Left lobe of liver (tissue), 2 donors: ENCODE measurements around the gene PKDCC. TPM values are rescaled to one million over a fixed set of nuclear protein-coding genes. Genes with fewer than 3 reads are reported as not detected.

Experiments
- ATAC-seq: fragments of 200-7000 bp; cut with Tn5 transposase; one replicate; pipeline ENCODE4 v1.9.1; 2020; ENCODE audit warnings: mild to moderate bottlenecking, moderate library complexity
- DNase-seq: peaks from one replicate; pipeline ENCODE4 v3.0.0-alpha.2; 2020; ENCODE audit warnings: low spot score
- total RNA-seq: library from RNA; stranded (reverse); gene quantifications from one replicate; pipeline ENCODE4 v1.2.1, GENCODE V29; 2021
- donor health status: DM: no; HTN: no; CAD: no; lungs with moderate emphysema.
- donor health status: DM: no; HTN: yes; CAD: no.

Gene PKDCC, protein sequence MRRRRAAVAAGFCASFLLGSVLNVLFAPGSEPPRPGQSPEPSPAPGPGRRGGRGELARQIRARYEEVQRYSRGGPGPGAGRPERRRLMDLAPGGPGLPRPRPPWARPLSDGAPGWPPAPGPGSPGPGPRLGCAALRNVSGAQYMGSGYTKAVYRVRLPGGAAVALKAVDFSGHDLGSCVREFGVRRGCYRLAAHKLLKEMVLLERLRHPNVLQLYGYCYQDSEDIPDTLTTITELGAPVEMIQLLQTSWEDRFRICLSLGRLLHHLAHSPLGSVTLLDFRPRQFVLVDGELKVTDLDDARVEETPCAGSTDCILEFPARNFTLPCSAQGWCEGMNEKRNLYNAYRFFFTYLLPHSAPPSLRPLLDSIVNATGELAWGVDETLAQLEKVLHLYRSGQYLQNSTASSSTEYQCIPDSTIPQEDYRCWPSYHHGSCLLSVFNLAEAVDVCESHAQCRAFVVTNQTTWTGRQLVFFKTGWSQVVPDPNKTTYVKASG
- total RNA-seq, result 14.2 TPM

DNA sequence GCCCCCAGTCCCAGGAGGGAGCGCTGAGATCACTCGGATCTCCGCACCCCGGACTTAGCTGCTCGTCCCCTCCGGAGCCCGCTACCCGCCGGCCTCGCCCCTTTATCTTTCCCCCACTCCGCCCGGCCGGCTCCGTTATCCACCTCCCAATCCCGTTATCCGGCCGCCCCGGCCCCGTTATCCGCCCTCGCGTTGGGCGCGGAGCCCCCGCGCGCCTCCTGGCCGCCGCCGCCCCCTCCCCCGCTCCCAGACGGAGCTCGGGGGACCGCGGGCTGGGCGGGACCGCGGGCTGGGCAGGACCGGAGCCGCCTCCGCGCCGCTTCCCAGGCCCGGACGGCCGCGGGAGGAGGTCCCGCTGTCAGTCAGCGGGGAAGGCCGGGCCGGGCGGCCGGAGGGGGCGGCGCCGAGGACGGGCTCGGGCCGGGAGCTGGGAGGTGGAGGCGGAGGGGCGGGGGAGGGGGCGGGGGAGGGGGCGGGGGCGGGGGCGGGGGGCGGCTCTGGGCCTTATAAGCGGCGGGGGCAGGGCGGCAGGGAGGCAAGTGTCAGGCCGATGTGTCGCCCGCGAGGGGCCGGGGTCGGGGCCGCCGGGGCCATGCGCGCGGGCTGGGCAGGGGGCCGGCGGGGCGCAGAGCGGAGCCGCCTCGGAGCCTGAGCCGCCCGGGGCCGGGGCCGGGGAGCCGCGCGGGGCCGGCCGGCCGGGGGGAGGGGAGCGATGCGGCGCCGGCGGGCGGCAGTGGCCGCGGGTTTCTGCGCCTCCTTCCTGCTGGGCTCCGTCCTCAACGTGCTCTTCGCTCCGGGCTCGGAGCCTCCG, at the start of gene PKDCC:
PKDCC (plus strand) TSS at position 534 of the 811 bp plus-strand sequence; CDS start at position 713, 179 bp downstream.
- DNase-seq, result peak; percentile 91
- ATAC-seq, result peak; percentile 92

DNA sequence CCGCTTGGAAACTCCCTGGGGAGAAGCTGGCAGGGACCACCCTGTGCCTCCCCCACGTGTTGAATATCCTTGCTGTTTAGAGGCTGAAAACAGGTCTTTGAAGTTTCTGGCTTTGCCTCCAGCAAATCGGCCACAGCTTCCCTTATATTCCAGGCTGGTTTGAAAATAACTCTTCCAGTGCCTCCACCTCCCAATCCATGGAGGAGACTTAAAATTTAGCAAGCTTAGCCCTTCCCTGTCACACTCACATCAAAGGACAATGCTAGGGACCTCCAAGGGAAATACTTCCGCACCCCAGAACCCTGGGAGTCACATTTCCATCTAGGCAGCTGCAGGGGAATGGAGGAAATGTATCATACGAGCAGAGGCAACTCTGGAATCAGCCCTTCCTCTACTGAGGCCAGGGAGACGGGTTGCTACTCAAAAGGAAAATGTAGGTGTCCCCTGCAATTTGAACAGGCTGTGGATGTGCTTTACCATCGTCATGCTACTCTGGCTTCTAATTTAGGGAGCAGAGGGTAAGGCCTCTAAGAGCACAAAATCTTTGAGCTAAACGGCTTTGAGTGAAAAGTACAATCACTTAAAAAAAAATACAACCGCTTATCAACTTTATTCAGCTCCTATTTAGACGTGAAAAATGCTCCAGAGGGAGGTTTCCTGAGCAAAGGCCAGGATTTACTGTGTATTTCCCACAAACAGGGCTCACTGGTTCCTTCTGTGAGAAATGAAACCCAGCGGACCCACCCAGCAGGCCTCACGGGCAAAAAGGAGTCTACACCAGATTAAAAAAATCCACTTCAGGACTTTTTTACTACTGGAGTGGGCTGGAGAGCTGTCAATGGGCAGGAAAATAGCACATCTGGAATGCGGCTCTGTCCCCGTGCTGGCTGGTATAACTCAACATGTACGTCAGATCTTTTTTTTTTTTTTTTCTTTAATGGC, 49.4 kb upstream of the PKDCC start:
- ATAC-seq, result no peak

DNA sequence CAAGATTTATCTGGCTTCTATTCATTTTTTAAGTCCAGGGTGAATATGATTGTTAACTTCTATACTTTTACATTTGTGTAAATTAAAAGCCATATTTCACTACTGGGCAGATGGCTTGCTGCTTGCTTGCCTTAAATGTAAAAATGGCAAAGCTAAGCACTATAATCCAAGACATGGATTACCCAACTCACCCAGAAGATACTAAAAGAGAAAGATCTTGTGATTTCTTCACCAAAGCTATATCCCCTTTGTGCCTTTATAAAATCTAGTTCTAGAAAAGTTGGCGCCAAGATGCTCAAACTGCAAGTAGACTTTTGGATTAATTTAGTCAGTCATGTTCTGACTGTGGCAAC, 48.7 kb upstream of the PKDCC start:
- no peak for DNase-seq
- ATAC-seq, result no peak

More for the DNA sequence above, 49.4 kb upstream of the PKDCC start:
- no peak for DNase-seq

DNA sequence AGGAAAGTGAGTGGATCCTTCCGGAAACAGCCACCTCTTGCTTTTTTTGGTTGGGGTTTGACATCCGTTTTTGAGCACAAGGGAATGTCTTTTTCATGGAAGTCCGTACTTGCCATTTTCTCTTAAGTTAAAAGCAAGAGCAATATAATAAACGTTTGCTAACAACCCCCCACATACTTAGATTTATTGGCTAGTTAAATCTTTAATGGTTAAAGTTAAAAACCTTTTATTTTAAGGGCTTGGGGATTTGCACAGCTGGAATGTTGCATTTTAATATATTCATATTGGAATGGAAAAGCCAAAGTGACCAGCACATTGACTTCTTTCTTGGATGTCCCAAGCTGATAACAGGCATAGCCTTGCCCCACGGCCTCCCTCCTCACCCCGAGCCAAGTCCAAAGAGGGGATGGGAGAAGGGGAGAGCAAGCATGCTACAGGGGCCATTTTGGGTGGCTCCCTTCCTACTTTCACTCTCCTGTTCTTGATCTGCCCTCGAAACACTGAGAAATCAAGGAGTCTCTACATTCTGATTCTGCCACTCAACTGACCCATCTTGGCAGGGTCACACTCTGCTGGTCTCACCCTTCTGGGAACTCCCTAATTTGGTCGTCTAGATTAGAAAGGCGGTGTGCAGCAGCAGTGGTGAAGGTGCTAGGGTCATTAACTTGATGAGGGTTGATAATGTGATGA, 48.1 kb upstream of the PKDCC start:
- DNase-seq (no peak), ATAC-seq (no peak)

DNA sequence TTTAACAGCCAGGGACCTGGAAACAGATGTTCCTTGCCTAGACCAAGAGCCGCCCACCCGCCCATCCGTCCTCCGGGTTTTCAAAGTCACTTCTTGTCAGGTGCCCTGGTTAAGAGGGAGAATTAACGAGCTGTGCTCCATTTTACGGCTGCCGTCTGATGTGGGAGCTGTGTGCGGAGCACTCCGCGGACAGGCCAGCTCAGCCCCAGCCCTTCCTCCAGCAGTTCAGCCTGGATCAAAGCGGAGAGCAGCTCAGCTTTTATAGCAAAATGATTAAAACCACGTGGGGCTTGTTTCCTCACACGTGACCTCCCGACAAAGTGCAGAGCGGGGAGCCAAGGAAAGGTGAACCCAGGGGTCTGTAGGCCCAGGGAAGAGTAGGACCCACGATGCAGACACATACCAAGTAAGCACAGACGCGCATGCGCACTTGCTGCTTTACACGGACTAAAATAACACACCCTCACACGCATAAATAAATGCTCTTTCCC, 46.1 kb upstream of the PKDCC start:
- ATAC-seq (no peak), DNase-seq (no peak)

DNA sequence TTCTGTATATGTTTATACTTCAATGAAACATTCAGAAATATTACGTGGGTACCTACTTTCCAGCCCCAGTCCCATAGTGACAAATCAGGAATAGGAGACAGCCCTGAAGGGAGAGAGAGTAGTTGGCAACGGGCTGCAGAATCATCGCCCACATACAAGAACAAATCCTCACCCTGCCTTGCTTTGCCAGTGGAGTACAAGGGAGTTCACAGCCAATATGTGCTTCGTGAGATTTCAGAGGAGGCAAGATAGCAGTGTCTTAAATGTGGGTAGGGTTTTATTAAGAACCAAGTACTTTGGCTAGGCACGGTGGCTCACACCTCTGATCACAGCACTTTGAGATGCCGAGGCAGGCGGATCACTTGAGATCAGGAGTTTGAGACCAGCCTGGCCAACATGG, 40.3 kb upstream of the PKDCC start:
- ATAC-seq (no peak), DNase-seq (no peak)

DNA sequence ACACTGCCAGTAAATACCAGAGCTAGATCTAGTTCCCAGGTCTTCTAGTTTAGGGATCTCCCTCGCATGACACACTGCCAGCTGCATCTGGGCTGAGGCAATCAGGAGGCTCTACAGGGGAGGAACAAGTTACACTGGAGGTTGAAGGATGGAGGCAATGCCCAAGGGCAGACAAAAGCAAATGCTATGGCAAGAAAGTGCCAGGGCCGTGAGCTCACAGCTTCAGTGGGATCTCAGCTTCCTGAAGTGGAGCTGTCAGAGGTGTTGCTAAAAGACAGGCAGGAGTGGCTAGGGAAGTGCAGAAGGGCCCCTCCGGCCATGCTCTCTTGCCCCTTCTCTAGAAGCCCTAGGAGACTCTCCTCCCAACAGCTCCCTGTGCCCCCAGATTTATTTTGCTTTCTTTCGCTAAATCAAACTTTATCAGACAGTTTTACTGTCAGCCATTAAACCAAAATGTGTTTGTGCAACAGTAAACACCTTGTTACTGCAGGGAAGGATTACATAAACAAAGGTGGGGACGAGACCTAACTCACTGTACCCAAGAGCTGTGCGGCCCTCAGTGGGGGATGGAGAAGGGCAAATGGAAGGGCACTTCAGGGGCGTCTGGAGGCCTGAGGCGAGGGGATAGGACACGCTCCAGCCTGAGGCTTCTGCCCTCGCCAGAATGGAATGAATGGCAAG, 39.4 kb upstream of the PKDCC start:
- no peak for ATAC-seq

DNA sequence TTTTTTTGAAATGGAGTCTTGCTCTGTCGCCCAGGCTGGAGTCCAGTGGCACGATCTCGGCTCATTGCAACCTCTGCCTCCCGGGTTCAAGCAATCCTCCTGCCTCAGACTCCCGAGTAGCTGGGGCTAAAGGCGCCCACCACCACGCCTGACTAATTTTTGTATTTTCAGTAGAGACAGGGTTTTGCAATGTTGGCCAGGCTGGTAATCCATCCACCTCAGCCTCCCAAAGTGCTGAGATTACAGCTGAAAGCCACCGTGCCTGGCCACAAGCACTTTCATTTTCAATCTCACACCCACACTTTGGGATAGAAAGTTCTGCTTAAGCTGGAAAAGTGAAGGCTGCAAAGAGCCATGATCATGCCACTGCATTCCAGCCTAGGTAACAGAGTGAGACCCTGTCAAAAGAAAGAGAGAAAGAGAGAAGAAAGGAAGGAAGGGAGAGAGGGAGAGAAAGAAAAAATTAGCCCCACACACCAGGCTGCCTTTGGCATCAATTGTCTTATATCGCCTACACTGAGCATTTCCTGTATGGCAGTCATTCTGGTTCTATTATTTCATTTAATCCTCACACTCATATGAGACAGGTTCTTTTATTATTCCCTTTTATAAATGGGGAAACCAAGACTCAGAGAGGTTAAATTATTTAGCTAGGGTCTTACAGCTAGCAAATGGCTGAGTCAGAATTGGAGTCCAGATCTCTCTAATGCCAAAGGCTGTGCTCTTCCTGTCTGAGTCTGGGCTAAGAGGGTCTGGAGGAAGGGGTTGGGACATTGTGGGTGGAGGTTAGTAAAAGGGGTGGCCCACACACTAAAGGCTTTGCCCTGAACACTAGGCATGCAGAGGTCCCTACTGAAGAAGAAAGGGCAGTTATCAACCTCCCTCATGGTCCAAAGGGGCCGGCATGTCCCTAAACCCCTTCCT, 37.9 kb upstream of the PKDCC start:
- DNase-seq, result no peak
- peak; percentile 36 for ATAC-seq

More for the DNA sequence above, 39.4 kb upstream of the PKDCC start:
- no peak for DNase-seq

DNA sequence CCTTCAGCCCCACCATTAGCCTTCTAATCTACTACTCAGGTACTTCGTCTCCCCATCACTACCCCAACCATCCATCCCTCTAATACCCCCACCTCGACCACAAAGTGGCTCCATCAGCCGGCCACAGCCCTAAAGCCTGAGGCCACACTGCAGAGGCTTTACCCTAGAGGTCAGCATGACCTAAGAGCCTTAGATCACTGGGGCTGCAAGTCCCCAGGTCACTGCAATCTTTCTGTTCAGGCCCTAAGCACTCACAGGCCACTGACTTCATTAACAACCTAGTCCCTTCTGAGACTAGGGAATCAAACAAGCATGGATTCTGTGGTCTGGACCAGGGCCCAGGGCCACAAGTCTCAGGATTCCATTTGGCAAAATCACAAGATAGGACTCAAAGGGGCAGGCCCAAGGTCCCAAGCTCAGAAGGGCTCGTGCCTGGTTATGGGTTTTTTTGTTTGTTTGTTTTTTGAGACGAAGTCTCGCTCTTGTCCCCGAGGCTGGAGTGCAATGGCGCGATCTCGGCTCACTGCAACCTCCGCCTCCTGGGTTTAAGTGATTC, 37.0 kb upstream of the PKDCC start:
- DNase-seq (no peak), ATAC-seq (no peak)

DNA sequence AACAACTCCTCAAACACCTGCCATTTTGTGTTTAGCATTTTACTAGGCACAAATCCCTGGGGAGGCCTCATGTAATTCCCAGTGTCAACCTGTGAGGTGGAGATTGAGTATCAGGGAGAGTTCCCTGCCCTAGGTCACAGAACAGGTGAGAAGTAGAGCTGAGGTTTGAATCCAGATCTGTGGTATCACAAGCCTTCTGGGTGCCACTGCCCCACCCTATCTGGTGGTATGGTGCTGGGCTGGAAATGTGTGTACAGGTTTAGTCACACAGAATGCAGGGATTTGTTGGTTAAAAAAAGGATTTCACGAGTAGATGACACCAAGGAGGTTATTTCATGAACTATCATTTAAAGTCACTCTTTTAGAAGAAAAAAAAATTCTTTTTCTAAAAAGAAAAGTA, 35.7 kb upstream of the PKDCC start:
- ATAC-seq (no peak), DNase-seq (no peak)

DNA sequence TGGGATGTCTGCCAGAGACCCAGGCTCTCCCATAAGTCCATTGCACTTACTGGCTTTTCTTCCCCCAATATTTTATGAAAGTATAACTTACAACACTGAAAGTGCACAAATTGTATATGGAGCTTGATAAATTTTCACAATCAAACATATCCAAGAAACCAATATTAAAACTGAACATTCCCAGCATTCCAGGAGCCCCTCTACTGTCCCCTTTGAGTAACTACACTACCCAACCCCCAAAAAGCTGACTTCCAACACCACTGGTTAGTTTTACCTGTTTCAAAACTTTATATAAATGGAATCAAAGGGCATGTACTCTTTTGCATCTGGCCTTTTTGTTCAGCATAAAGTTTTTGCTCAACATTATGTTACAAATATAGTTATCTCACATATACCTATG, 35.2 kb upstream of the PKDCC start:
- ATAC-seq, result no peak
- no peak for DNase-seq

DNA sequence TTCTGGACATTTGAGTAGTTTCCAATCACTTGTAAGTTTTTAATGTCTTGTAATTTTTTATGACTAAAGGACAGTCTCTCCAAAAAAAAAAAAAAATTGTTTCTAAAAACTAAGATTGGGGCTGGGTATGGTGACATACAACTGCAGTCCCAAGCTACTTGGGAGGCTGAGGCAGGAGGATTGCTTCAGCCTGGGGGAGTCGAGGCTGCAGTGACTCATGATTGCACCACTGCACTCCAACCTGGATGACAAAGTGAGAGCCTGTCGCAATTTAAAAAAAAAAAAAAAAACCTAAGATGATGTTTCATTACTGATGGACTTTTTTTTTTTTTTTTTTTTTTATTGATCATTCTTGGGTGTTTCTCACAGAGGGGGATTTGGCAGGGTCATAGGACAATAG, 34.4 kb upstream of the PKDCC start:
- ATAC-seq (no peak), DNase-seq (no peak)

DNA sequence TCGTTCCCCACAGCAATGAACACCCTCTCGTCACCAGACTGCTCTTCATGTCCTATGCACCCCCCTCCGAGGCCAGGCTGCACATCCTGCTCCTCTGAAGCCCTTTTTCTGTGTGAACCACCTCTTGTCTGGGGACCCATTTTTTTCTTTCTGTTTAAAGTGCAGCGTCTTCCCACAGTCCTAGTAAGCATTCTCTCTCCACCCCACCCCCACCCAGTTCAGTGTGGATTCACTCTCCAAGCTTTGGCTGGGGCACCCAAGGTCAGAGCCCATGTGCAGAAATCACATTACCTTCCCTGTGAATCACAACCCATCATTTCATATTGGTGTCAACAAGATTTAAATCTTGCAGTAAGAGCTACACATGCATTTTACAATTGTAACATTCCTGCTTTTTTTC, 26.4 kb upstream of the PKDCC start:
- DNase-seq (no peak), ATAC-seq (peak; percentile 16)

DNA sequence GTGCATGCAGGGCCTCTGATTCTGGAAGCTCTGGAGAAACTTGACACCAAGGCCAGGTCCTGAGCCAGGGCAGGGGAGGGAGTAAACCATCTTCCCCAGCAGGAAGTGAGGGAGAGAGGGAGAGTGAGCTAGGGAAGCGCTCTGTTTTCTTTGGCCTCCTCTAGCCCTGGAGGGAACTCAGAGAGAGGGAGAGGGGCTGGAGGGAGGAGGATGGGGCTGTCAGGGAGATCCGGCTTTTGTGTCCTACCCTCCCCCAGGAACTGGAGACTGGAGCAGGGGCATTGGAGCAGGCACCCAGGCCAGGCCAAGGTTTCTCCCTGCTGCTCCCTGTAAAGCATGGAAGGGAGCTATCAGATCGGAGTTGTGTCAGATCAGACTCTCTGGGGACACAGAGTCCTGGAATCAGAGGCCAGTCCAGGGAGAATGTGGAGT, 22.7 kb upstream of the PKDCC start:
- DNase-seq (no peak), ATAC-seq (peak; percentile 33)

DNA sequence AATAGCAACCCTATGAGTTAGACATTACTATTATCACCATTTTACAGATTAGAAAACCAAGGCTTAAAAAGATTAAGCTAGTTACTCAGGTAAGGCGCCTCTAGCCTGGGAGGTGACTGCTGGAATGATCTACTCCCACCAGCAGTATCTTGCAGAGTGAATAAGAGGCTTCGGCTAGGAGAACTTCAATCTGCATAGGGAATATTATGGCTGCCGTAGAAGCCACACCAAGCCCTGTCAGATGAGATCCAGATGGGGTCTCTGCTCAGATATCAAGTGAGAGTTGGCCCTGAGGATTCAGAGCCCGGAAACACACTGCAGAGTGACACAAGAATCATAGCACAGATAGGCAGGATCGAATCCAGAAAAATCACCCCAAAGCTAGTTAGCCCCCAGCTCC, 21.5 kb upstream of the PKDCC start:
- ATAC-seq (no peak), DNase-seq (no peak)

DNA sequence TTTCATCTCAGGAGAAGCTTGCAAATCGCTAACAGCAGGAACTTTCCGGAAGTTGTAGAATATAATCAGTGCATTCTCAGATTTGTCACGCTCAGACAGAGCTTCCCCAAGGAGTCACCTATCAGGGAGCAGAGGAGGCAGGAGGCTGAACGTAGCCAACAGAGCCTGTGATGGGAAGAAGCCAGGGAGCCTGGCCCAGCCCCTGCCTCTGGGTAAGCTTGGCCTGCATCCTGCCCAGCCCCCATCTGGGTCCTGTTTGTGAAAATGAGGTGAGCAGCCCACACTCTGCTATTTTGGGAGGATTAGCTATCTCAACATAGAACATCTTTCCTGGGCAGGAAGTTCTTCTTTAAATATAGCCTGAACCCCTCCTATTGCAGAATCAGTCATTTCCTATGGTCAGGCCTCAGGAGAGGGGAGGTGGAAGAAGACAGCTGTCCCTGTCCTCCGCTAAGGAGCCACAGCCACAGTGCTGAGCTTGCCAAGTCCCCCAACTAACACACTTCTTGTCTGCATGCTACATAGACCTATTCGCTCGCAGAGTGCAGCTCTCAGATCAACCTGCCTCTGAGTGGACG, 19.2 kb upstream of the PKDCC start:
- no peak for DNase-seq
- no peak for ATAC-seq

DNA sequence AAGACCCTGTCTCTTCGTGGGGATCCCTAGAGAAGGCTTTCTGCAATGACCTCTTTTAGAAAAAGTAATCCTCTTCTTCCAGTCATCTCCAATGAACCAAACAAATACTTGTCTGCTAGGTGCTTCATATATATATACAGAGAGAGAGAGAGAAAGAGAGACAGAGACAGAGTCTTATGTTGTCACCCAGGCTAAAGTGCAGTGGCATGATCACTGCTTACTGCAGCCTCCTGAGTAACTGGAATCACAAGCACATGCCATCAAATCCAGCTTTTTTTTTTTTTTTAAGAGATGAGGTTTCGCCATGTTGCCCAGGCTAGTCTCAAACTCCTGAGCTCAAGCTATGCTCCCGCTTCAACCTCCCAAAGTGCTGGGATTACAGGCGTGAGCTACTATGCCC, 18.6 kb upstream of the PKDCC start:
- DNase-seq, result no peak
- ATAC-seq, result no peak
